Suprapubic skin (tissue), 4 donors: Measurements from ENCODE around the gene ADISSP.

ENCODE experiments used
- CTCF ChIP-seq, 2 donors: fragments of 200-600 bp in 1 of 2; fragments of 450-650 bp in 1 of 2; sonication (generic) in 1 of 2; IDR thresholded peaks; one replicate each; pipeline ENCODE4 v1.5.1; 2016 to 2019; ENCODE audit warnings: antibody characterized with exemption in 2 of 2, mild to moderate bottlenecking in 1 of 2, moderate library complexity in 1 of 2
- EP300 ChIP-seq: sonication (generic); formaldehyde crosslinking; IDR thresholded peaks from one replicate; pipeline ENCODE4 v1.6.1; 2017; ENCODE audit warnings: antibody characterized with exemption
- POLR2A ChIP-seq, 2 donors: fragments of 450-650 bp; IDR thresholded peaks; one replicate each; pipeline ENCODE4 v1.6.1; 2017; ENCODE audit warnings: antibody characterized with exemption in 2 of 2, mild to moderate bottlenecking in 2 of 2, moderate library complexity in 2 of 2
- POLR2AphosphoS5 ChIP-seq, 3 donors: sonication (generic); formaldehyde crosslinking; IDR thresholded peaks; one replicate each; pipeline ENCODE4 v1.6.1; 2017; ENCODE audit warnings: antibody characterized with exemption in 3 of 3

- no peak for TF ChIP-seq CTCF (IDR thresholded peaks at IDR 0.05)
- no peak for TF ChIP-seq EP300
- TF ChIP-seq POLR2A (IDR thresholded peaks at IDR 0.05): no peak
- TF ChIP-seq POLR2AphosphoS5 (IDR thresholded peaks at IDR 0.05): no peak
These were observed 46.9 kb downstream of the ADISSP start for GRCh38 chr20:3720626-3721025.
